Astrocyte of the spinal cord (primary cell): Measurements from ENCODE around the gene HLA-E.
"Not testable (repeated sequence)": the region's sequence is repeated elsewhere in the genome, so short reads cannot be mapped to it uniquely, and the experiment has no call there.

Experiments
- DNase-seq: peaks from one replicate; pipeline ENCODE4 v3.0.0; 2011; ENCODE audit warnings: low read depth, low spot score
- H3K4me3 ChIP-seq: 2 replicates; pipeline ENCODE4 v1.5.1; 2011; ENCODE audit warnings: low read depth, mild to moderate bottlenecking, low read length, moderate library complexity
- CTCF ChIP-seq: IDR thresholded peaks from 2 replicates; pipeline ENCODE4 v1.5.1; 2012; ENCODE audit warnings: low read depth, mild to moderate bottlenecking, low read length, inconsistent platforms
- in situ Hi-C: cut with HindIII; loops from 2 replicates; pipeline ENCODE4 v1.10.0; 2017; ENCODE audit warnings: low sequenced_read_pairs

HLA-E gene

GRCh38 chr6:30497714-30498113 lies 8.4 kb downstream of the HLA-E start:
- in situ Hi-C loops: no loop called here
- TF ChIP-seq CTCF: no peak
- DNase-seq: no peak
- H3K4me3 ChIP-seq: no peak overlapping the region

- H3K4me3 ChIP-seq, in situ Hi-C loops, DNase-seq: not testable (repeated sequence)
Observed at GRCh38 chr6:30498705-30499104, 9.4 kb downstream of the HLA-E start.

- TF ChIP-seq CTCF: no peak
- H3K4me3 ChIP-seq: no peak overlapping the region
- in situ Hi-C loops: no loop called here
- peak; percentile 26 for DNase-seq
Observed at GRCh38 chr6:30500421-30501355, 11.4 kb downstream of the HLA-E start.

GRCh38 chr6:30507849-30508827 lies 18.8 kb downstream of the HLA-E start:
- no peak for TF ChIP-seq CTCF
- no peak for DNase-seq
- in situ Hi-C loops: no loop called here
- no peak overlapping the region for H3K4me3 ChIP-seq

GRCh38 chr6:30508890-30509736 lies 19.8 kb downstream of the HLA-E start:
- DNase-seq: no peak
- TF ChIP-seq CTCF: no peak
- H3K4me3 ChIP-seq: no peak overlapping the region
- in situ Hi-C loops: no loop called here

GRCh38 chr6:30510419-30511168 lies 21.3 kb downstream of the HLA-E start:
- DNase-seq: no peak

More at GRCh38 chr6:30510419-30511168, 21.3 kb downstream of the HLA-E start:
- in situ Hi-C loops: no loop called here
- H3K4me3 ChIP-seq: no peak overlapping the region
- TF ChIP-seq CTCF: no peak
